Measurements from ENCODE around the gene ZBTB7C.

The ZBTB7C gene

GRCh38 chr18:48022021-48022420 is 387.2 kb downstream of the ZBTB7C start:
- no peaks in the 10 kb centered on the region for H3K36me3 ChIP-seq (ENCODE audit: insufficient read depth, low read length)
- H3K9ac ChIP-seq (ENCODE audit: low read depth, low read length), result no peak overlapping the region
- 88% methylated on average over 10 of the region's 10 CpGs for WGBS
- H3K9me3 ChIP-seq (ENCODE audit: insufficient read depth, low read depth, low read length), result no peaks in the 10 kb centered on the region
- H3K27me3 ChIP-seq (ENCODE audit: insufficient read depth, low read length), result no peaks in the 10 kb centered on the region
- H3K27ac ChIP-seq (ENCODE audit: low read depth, low read length), result no peak overlapping the region
- H3K4me3 ChIP-seq (ENCODE audit: low read length), result no peak overlapping the region
- peaks cover 2% of the 10 kb centered on the region for H3K4me1 ChIP-seq (ENCODE audit: insufficient read depth, low read length)

GRCh38 chr18:48021273-48021914 is 387.8 kb downstream of the ZBTB7C start:
- Histone ChIP-seq H3K27ac (ENCODE audit: low read depth, low read length) (no peak overlapping the region), H3K4me3 (ENCODE audit: low read length) (no peak overlapping the region), H3K36me3 (ENCODE audit: insufficient read depth, low read length) (no peaks in the 10 kb centered on the region), H3K4me1 (ENCODE audit: insufficient read depth, low read length) (no peaks in the 10 kb centered on the region), H3K9me3 (ENCODE audit: insufficient read depth, low read depth, low read length) (no peaks in the 10 kb centered on the region), H3K27me3 (ENCODE audit: insufficient read depth, low read length) (no peaks in the 10 kb centered on the region), H3K9ac (ENCODE audit: low read depth, low read length) (no peak overlapping the region)
- 79% methylated on average over 5 of the region's 5 CpGs for WGBS

DNA sequence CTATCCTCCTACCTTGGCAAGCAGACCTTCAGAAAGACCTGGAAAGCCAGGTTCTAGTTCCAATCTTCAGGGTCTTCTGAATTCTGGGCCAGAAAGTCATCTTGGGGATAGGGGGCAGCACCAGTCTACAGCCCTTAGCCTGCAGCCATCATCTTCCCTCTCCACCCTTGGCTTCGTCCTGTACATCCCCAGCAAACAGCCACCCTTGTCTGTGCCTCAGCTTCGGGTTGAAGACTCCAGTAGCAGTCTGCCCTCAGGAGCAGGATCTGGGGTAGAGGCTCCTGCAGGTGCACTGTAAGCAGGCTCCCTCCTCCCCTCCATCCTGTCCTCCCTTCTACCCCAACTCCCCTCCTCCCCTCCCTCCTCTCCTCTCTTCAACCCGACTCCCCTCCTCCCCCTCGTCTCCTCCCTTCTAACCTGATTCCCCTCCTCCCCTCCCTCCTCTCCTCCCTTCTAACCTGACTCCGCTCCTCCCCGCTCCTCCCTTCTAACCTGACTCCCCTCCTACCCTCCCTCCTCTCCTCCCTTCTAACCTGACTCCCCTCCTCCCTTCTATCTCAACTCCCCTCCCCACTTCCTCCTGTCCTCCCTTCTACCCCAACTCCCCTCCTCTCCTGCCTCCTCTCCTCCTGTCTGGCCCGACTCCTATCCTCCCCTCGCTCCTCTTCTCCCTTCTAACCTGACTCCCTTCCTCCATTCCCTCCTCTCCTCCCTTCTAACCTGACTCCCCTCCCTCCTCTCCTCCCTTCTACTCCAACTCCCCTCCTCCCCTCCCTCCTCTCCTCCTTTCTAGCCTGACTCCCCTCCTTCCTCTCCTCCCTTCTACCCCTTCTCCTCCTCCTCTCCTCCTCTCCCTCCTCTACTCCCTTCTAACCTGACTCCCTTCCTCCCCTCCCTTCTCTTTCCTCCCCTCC is 388.6 kb downstream of the ZBTB7C start:
- no peaks in the 10 kb centered on the region for H3K4me1 ChIP-seq (ENCODE audit: insufficient read depth, low read length)
- H3K4me3 ChIP-seq (ENCODE audit: low read length), result no peak overlapping the region
- no peak overlapping the region for H3K27ac ChIP-seq (ENCODE audit: low read depth, low read length)
- 48% methylated on average over 8 of the region's 8 CpGs for WGBS
- H3K36me3 ChIP-seq (ENCODE audit: insufficient read depth, low read length), result no peaks in the 10 kb centered on the region
- H3K27me3 ChIP-seq (ENCODE audit: insufficient read depth, low read length), result no peaks in the 10 kb centered on the region
- H3K9me3 ChIP-seq (ENCODE audit: insufficient read depth, low read depth, low read length), result no peaks in the 10 kb centered on the region
- H3K9ac ChIP-seq (ENCODE audit: low read depth, low read length), result no peak overlapping the region

DNA sequence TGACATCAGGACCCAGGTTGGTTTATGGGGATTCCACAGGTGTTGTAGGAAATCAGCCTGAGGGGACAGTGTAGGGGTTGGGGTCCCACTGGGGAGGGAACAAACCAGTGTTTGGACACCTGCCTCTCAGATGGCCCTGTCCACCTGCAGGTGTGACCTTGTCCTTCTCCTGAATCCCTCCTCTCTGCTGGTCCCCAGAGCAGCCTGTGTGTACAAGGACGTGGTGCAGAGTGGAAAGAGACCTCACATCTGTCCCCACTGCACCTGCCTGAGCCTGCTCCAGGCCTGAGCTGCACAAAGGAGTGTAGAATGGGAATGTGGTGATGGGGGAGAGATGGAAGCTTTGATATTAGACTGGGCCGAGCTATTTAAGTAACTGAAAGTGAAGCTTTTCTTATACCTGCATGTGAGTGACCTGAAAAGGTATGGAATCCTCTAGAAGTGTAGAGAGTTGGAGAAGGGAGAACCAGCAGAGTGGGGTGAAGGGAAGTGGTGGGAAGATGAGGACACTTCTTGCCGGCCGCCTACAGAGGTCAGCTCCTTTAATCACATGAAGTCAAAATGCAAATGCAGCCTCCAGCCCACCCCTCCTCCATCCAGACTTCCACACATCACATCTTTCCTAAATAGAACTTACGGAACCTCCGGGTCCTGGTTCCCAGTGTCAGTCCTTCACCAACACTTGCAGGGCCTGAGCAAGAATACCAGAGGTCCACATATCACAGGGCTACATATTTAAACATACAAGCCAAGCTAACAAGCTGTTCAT is 389.4 kb downstream of the ZBTB7C start:
- Histone ChIP-seq H3K4me1 (ENCODE audit: insufficient read depth, low read length) (no peaks in the 10 kb centered on the region), H3K27me3 (ENCODE audit: insufficient read depth, low read length) (no peaks in the 10 kb centered on the region), H3K4me3 (ENCODE audit: low read length) (no peak overlapping the region), H3K9me3 (ENCODE audit: insufficient read depth, low read depth, low read length) (no peaks in the 10 kb centered on the region), H3K36me3 (ENCODE audit: insufficient read depth, low read length) (no peaks in the 10 kb centered on the region), H3K9ac (ENCODE audit: low read depth, low read length) (no peak overlapping the region), H3K27ac (ENCODE audit: low read depth, low read length) (no peak overlapping the region)
- WGBS, result 79% methylated on average over 6 of the region's 6 CpGs

DNA sequence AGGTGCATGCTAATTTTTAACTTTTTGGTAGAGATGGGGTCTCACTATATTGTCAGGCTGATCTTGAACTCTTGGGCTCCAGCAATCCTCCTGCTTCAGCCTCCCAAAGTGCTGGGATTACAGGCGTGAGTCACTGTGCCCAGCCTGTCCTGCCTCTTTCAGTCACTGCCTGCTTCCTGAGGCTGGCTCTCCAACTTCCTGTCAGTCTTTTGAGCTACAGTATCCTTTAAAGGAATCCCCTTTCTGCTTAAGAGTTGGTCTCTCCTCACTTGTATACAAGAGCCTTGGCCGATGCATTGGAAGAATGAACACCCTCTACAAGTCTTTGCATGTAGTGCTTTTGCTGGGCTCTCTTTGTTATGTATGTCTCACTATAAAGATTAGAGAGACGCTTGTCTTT is 390.3 kb downstream of the ZBTB7C start:
- 87% methylated on average over 3 of the region's 3 CpGs for WGBS
- Histone ChIP-seq H3K27me3 (ENCODE audit: insufficient read depth, low read length) (no peaks in the 10 kb centered on the region), H3K36me3 (ENCODE audit: insufficient read depth, low read length) (no peaks in the 10 kb centered on the region), H3K4me3 (ENCODE audit: low read length) (no peak overlapping the region), H3K9ac (ENCODE audit: low read depth, low read length) (no peak overlapping the region), H3K9me3 (ENCODE audit: insufficient read depth, low read depth, low read length) (no peaks in the 10 kb centered on the region), H3K27ac (ENCODE audit: low read depth, low read length) (no peak overlapping the region), H3K4me1 (ENCODE audit: insufficient read depth, low read length) (peaks cover under 1% of the 10 kb centered on the region)

DNA sequence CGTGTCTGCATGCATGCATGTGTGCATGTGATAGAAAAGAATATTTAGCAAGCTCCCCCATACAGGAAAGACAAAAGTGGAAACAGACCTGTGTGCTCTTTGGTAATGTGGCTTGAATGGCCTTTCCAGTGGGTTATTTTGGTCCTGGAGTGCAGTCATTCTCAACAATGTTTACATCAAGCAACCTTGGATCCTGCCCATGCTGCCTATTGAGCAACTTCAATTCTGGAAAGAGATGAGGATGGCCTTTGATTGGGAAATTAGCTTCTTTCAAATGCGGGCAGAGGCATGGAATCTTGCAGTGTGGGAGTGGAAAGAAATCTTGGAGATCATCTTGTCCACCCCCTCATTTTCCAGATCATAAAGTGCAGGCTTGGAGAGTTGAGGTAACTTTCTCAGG is 391.5 kb downstream of the ZBTB7C start:
- Histone ChIP-seq H3K36me3 (ENCODE audit: insufficient read depth, low read length) (no peaks in the 10 kb centered on the region), H3K9me3 (ENCODE audit: insufficient read depth, low read depth, low read length) (no peaks in the 10 kb centered on the region), H3K4me3 (ENCODE audit: low read length) (no peak overlapping the region), H3K4me1 (ENCODE audit: insufficient read depth, low read length) (peaks cover 9% of the 10 kb centered on the region), H3K27ac (ENCODE audit: low read depth, low read length) (no peak overlapping the region), H3K9ac (ENCODE audit: low read depth, low read length) (no peak overlapping the region), H3K27me3 (ENCODE audit: insufficient read depth, low read length) (no peaks in the 10 kb centered on the region)
- 96% methylated on average over 2 of the region's 2 CpGs for WGBS

DNA sequence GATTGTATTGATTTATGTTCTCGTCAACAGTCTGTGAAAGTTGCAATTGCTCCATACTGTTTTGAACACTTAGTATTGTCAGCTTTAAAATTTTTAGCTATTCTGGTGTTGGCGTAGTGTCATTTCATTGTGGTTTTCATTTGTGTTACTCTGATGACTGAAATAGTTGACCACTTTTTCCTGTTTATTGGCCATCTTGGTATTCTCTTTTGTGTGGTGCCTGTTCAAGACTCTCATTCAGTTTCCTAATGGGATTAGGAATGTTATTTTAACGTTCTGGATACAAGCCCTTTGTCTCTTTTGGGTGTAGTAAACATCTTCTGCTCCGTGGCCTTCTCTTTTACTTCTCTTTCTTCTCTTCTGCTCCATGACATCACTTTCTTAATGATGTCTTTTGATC is 396.0 kb downstream of the ZBTB7C start:
- H3K4me3 ChIP-seq (ENCODE audit: low read length), result no peak overlapping the region

GRCh38 chr18:48011926-48012465 is 397.2 kb downstream of the ZBTB7C start:
- Histone ChIP-seq H3K27me3 (ENCODE audit: insufficient read depth, low read length) (peaks cover 9% of the 10 kb centered on the region), H3K4me1 (ENCODE audit: insufficient read depth, low read length) (peaks cover 18% of the 10 kb centered on the region), H3K9me3 (ENCODE audit: insufficient read depth, low read depth, low read length) (no peaks in the 10 kb centered on the region), H3K4me3 (ENCODE audit: low read length) (no peak overlapping the region), H3K27ac (ENCODE audit: low read depth, low read length) (no peak overlapping the region), H3K9ac (ENCODE audit: low read depth, low read length) (no peak overlapping the region), H3K36me3 (ENCODE audit: insufficient read depth, low read length) (no peaks in the 10 kb centered on the region)
- 92% methylated on average over 6 of the region's 6 CpGs for whole genome bisulfite sequencing

More for the DNA sequence above, 396.0 kb downstream of the ZBTB7C start:
- no peak overlapping the region for H3K27ac ChIP-seq (ENCODE audit: low read depth, low read length)
- H3K36me3 ChIP-seq (ENCODE audit: insufficient read depth, low read length), result no peaks in the 10 kb centered on the region
- no peak overlapping the region for H3K9ac ChIP-seq (ENCODE audit: low read depth, low read length)
- no peaks in the 10 kb centered on the region for H3K27me3 ChIP-seq (ENCODE audit: insufficient read depth, low read length)
- H3K4me1 ChIP-seq (ENCODE audit: insufficient read depth, low read length), result peaks cover 13% of the 10 kb centered on the region
- no peaks in the 10 kb centered on the region for H3K9me3 ChIP-seq (ENCODE audit: insufficient read depth, low read depth, low read length)
- WGBS, result 81% methylated on average over 3 of the region's 4 CpGs

GRCh38 chr18:48010264-48010663 is 398.9 kb downstream of the ZBTB7C start:
- Histone ChIP-seq H3K27me3 (ENCODE audit: insufficient read depth, low read length) (peaks cover 13% of the 10 kb centered on the region), H3K27ac (ENCODE audit: low read depth, low read length) (no peak overlapping the region), H3K9ac (ENCODE audit: low read depth, low read length) (no peak overlapping the region), H3K9me3 (ENCODE audit: insufficient read depth, low read depth, low read length) (no peaks in the 10 kb centered on the region), H3K36me3 (ENCODE audit: insufficient read depth, low read length) (no peaks in the 10 kb centered on the region), H3K4me1 (ENCODE audit: insufficient read depth, low read length) (peaks cover 18% of the 10 kb centered on the region), H3K4me3 (ENCODE audit: low read length) (no peak overlapping the region)
- WGBS, result 93% methylated on average over 2 of the region's 2 CpGs

- no peaks in the 10 kb centered on the region for H3K36me3 ChIP-seq (ENCODE audit: insufficient read depth, low read length)
- 90% methylated on average over 10 of the region's 10 CpGs for WGBS
- no peak overlapping the region for H3K27ac ChIP-seq (ENCODE audit: low read depth, low read length)
- H3K9ac ChIP-seq (ENCODE audit: low read depth, low read length), result no peak overlapping the region
- H3K4me3 ChIP-seq (ENCODE audit: low read length), result no peak overlapping the region
- H3K27me3 ChIP-seq (ENCODE audit: insufficient read depth, low read length), result peaks cover 13% of the 10 kb centered on the region
- H3K9me3 ChIP-seq (ENCODE audit: insufficient read depth, low read depth, low read length), result no peaks in the 10 kb centered on the region
- peaks cover 18% of the 10 kb centered on the region for H3K4me1 ChIP-seq (ENCODE audit: insufficient read depth, low read length)
Observed at GRCh38 chr18:48009116-48009745, 400.0 kb downstream of the ZBTB7C start.

Data from HUES64 (cell line).